ENCODE measurements around the gene DISP2. TPM values are rescaled to one million over a fixed set of nuclear protein-coding genes. Genes with fewer than 3 reads are reported as not detected.
A peak's percentile ranks its signal among the peaks of the same experiment; 100 is the strongest.

The DISP2 gene
- total and polyA plus RNA-seq, 9 of the 15 experiments (the other 6 are each of a cell fraction or from before 2014, with no cell fraction given), result 0.06 to 0.89 (median 0.15) TPM; not detected in 1

DNA sequence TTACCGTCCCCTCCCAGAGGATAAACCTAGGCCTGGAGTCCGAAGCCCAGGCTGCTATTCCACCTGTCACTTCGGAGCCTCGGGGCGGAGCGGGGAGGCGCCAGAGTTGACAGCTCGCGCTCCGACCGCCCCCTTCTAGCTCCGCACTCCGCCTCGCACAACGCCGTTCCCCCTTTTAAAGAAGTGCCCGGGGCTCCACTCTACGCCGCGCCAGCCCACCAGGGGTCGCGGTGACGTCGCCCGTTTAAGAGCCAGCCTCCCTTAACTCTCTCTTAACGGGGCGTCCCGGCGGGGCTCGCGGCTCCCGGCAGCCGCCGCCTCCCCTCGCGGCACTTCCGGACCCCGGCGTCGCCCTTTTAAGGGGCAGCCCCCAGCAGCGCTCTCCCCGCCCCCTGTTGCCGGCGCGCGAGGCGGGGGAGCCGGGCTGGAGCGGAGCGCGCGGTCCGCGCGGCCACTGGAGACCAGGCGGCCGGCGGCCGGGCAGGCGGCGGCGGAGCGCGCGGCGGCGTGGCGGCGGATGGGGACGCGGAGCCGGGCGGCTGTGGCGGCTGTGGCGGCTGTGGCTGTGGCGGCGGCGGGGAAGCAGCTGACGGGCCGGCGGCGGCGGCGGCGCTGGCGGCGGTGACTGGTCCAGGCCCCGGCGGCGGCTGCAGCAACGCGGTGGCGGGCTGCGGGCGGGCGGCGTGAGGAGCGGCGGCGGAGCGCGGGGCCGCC lies 34.6 kb upstream of the DISP2 start, which contains the start of gene INAFM2 (continued):
- TF ChIP-seq, protein P1, sequence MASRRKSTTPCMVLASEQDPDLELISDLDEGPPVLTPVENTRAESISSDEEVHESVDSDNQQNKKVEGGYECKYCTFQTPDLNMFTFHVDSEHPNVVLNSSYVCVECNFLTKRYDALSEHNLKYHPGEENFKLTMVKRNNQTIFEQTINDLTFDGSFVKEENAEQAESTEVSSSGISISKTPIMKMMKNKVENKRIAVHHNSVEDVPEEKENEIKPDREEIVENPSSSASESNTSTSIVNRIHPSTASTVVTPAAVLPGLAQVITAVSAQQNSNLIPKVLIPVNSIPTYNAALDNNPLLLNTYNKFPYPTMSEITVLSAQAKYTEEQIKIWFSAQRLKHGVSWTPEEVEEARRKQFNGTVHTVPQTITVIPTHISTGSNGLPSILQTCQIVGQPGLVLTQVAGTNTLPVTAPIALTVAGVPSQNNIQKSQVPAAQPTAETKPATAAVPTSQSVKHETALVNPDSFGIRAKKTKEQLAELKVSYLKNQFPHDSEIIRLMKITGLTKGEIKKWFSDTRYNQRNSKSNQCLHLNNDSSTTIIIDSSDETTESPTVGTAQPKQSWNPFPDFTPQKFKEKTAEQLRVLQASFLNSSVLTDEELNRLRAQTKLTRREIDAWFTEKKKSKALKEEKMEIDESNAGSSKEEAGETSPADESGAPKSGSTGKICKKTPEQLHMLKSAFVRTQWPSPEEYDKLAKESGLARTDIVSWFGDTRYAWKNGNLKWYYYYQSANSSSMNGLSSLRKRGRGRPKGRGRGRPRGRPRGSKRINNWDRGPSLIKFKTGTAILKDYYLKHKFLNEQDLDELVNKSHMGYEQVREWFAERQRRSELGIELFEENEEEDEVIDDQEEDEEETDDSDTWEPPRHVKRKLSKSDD (conservative IDR thresholded peaks at IDR 0.05; ENCODE audit: low read length), result 0 out of 2 replicates have a peak, but pooled peaks have one; percentile 36
- TF ChIP-seq, protein P2, sequence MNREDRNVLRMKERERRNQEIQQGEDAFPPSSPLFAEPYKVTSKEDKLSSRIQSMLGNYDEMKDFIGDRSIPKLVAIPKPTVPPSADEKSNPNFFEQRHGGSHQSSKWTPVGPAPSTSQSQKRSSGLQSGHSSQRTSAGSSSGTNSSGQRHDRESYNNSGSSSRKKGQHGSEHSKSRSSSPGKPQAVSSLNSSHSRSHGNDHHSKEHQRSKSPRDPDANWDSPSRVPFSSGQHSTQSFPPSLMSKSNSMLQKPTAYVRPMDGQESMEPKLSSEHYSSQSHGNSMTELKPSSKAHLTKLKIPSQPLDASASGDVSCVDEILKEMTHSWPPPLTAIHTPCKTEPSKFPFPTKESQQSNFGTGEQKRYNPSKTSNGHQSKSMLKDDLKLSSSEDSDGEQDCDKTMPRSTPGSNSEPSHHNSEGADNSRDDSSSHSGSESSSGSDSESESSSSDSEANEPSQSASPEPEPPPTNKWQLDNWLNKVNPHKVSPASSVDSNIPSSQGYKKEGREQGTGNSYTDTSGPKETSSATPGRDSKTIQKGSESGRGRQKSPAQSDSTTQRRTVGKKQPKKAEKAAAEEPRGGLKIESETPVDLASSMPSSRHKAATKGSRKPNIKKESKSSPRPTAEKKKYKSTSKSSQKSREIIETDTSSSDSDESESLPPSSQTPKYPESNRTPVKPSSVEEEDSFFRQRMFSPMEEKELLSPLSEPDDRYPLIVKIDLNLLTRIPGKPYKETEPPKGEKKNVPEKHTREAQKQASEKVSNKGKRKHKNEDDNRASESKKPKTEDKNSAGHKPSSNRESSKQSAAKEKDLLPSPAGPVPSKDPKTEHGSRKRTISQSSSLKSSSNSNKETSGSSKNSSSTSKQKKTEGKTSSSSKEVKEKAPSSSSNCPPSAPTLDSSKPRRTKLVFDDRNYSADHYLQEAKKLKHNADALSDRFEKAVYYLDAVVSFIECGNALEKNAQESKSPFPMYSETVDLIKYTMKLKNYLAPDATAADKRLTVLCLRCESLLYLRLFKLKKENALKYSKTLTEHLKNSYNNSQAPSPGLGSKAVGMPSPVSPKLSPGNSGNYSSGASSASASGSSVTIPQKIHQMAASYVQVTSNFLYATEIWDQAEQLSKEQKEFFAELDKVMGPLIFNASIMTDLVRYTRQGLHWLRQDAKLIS (CRISPR knock-in tag; IDR thresholded peaks at IDR 0.05), result peak; percentile 81; the same call in 1 of the 2 replicates
- TF ChIP-seq HMGN3 (IDR thresholded peaks at IDR 0.05; ENCODE audit: borderline replicate concordance, extremely low read depth, insufficient read length, low read depth, low read length) (peak; percentile 65), SAP30 (IDR thresholded peaks at IDR 0.05; ENCODE audit: borderline replicate concordance, insufficient read depth, low read depth, low read length, poor library complexity, severe bottlenecking) (peak; percentile 63), TEAD1 (CRISPR knock-in tag; IDR thresholded peaks at IDR 0.05) (peak in 1 of 2 experiments; percentile 90; a peak in 2 of 4 replicates), TEAD4 (IDR thresholded peaks at IDR 0.05; ENCODE audit: low read length) (no peak), TEAD4 (CRISPR knock-in tag; IDR thresholded peaks at IDR 0.05; ENCODE audit: borderline replicate concordance) (0 out of 2 replicates have a peak, but pooled peaks have one; percentile 60), TRIM28 (IDR thresholded peaks at IDR 0.05) (0 out of 2 replicates have a peak, but pooled peaks have one; percentile 39), PTBP1 (IDR thresholded peaks at IDR 0.05; ENCODE audit: low read depth, low read length) (peak; percentile 79; the same call in 1 of the 2 replicates), U2AF1 (optimal IDR thresholded peaks at IDR 0.05; ENCODE audit: low read depth, low read length) (peak; percentile 36), KLF13 (tag; IDR thresholded peaks at IDR 0.05; ENCODE audit: borderline replicate concordance, low read depth) (peak; percentile 79), CCNT2 (IDR thresholded peaks at IDR 0.05; ENCODE audit: borderline replicate concordance, extremely low read depth, insufficient read length, low read depth, low read length) (peak; percentile 94), TOE1 (IDR thresholded peaks at IDR 0.05; ENCODE audit: borderline replicate concordance) (peak; percentile 98), TOE1 (CRISPR knock-in tag; IDR thresholded peaks at IDR 0.05; ENCODE audit: borderline replicate concordance, low read depth) (0 out of 2 replicates have a peak, but pooled peaks have one; percentile 68), SMARCB1 (IDR thresholded peaks at IDR 0.05; ENCODE audit: insufficient read length, low read depth) (no peak), KAT7 (CRISPR knock-in tag; IDR thresholded peaks at IDR 0.05; ENCODE audit: borderline replicate concordance) (peak; percentile 52; the same call in 1 of the 2 replicates), L3MBTL2 (IDR thresholded peaks at IDR 0.05) (peak; percentile 99)
- TF ChIP-seq, protein P3, sequence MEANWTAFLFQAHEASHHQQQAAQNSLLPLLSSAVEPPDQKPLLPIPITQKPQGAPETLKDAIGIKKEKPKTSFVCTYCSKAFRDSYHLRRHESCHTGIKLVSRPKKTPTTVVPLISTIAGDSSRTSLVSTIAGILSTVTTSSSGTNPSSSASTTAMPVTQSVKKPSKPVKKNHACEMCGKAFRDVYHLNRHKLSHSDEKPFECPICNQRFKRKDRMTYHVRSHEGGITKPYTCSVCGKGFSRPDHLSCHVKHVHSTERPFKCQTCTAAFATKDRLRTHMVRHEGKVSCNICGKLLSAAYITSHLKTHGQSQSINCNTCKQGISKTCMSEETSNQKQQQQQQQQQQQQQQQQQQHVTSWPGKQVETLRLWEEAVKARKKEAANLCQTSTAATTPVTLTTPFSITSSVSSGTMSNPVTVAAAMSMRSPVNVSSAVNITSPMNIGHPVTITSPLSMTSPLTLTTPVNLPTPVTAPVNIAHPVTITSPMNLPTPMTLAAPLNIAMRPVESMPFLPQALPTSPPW (CRISPR knock-in tag; IDR thresholded peaks at IDR 0.05), result peak; percentile 91

Measured in K562 (cell line).